H1 (cell line): ENCODE data around the gene IFI27L1. TPM values are rescaled to one million over a fixed set of nuclear protein-coding genes. Genes with fewer than 3 reads are reported as not detected.

ENCODE experiments used
- CTCF ChIA-PET: fragments of 300-600 bp; sonication (Branson Sonifier 250); formaldehyde crosslinking; loops from one replicate; lab custom pipeline; 2021; ENCODE audit not compliant: partially characterized antibody; lab: Charles Lee
- POLR2A ChIA-PET: fragments of 300-600 bp; sonication (Branson Sonifier 250); formaldehyde crosslinking; loops from one replicate; lab custom pipeline; 2021; ENCODE audit warnings: inconsistent platforms; ENCODE audit not compliant: partially characterized antibody; lab: Charles Lee
- DNase-seq, 2 experiments: peaks; one replicate each; pipeline versions ENCODE4 v3.0.0 to v3.0.0-alpha.2; 2010 to 2022; ENCODE audit warnings: low spot score in 2 of 2, low read depth in 1 of 2, mixed read lengths in 1 of 2
- FAIRE-seq: peaks from 2 replicates; lab custom pipeline; 2011; peaks lifted over from hg19 to GRCh38; lab: Jason Lieb, UNC
- H2AFZ ChIP-seq: 2 replicates; pipeline ENCODE4 v1.8.1; 2012; ENCODE audit warnings: low read length, inconsistent platforms
- H2AK5ac ChIP-seq: 2 replicates; pipeline ENCODE4 v1.6.1; 2013; ENCODE audit warnings: low read depth, low read length
- H2BK120ac ChIP-seq: replicated peaks from 2 replicates; pipeline ENCODE3; 2013; ENCODE audit warnings: low read depth, low read length, inconsistent platforms
- H2BK12ac ChIP-seq: 2 replicates; pipeline ENCODE4 v1.6.1; 2013; ENCODE audit warnings: low read depth, low read length
- H2BK15ac ChIP-seq: 2 replicates; pipeline ENCODE4 v1.6.1; 2013; ENCODE audit warnings: low read length
- H2BK20ac ChIP-seq: 2 replicates; pipeline ENCODE4 v1.6.1; 2013; ENCODE audit warnings: low read length
- H2BK5ac ChIP-seq: 2 replicates; pipeline ENCODE4 v1.6.1; 2013; ENCODE audit warnings: low read depth, low read length
- H3K14ac ChIP-seq: 2 replicates; pipeline ENCODE4 v1.6.1; 2013; ENCODE audit warnings: inconsistent platforms; ENCODE audit not compliant: insufficient read length
- H3K18ac ChIP-seq: 2 replicates; pipeline ENCODE4 v1.6.1; 2013; ENCODE audit warnings: low read length; ENCODE audit errors: extremely low read depth
- H3K23ac ChIP-seq: 2 replicates; pipeline ENCODE4 v1.6.1; 2013; ENCODE audit warnings: inconsistent platforms; ENCODE audit not compliant: insufficient read length
- H3K23me2 ChIP-seq: 2 replicates; pipeline ENCODE4 v1.6.1; 2013; ENCODE audit warnings: low read depth, low read length
- H3K27ac ChIP-seq: 2 replicates; pipeline ENCODE4 v1.6.1; 2011; ENCODE audit warnings: low read depth, low read length, inconsistent platforms
- H3K27me3 ChIP-seq, 4 experiments: replicated peaks in 1 of 4; 1 replicate in 1 of 4; 2 replicates in 3 of 4; pipeline versions ENCODE4 v1.6.1 to v1.8.1; 2011 to 2013; ENCODE audit warnings: low read length in 3 of 4, mild to moderate bottlenecking in 3 of 4, inconsistent platforms in 2 of 4, mixed read lengths in 2 of 4, moderate library complexity in 1 of 4; ENCODE audit not compliant: control insufficient read depth in 3 of 4, insufficient read depth in 3 of 4; ENCODE audit errors: extremely low read depth in 1 of 4
- H3K36me3 ChIP-seq, 4 experiments: 2 replicates each; pipeline versions ENCODE4 v1.6.1 to v1.8.1; 2011 to 2013; ENCODE audit warnings: mild to moderate bottlenecking in 4 of 4, low read length in 3 of 4, moderate library complexity in 2 of 4, control low read depth in 1 of 4, inconsistent platforms in 1 of 4; ENCODE audit not compliant: insufficient read depth in 4 of 4, control insufficient read depth in 2 of 4
- H3K4ac ChIP-seq: replicated peaks from 2 replicates; pipeline ENCODE3; 2013; ENCODE audit warnings: low read length, low read depth, mixed read lengths, inconsistent platforms; ENCODE audit not compliant: insufficient read length
- H3K4me1 ChIP-seq, 4 experiments: replicated peaks in 1 of 4; 1 replicate in 1 of 4; 2 replicates in 3 of 4; pipeline versions ENCODE4 v1.6.1 to v1.8.1; 2011 to 2013; ENCODE audit warnings: low read length in 3 of 4, inconsistent platforms in 2 of 4, mixed read lengths in 1 of 4; ENCODE audit not compliant: insufficient read depth in 4 of 4, control insufficient read depth in 3 of 4
- H3K4me2 ChIP-seq, 2 experiments: 2 replicates each; pipeline versions ENCODE4 v1.6.1 to v1.8.1; 2011 to 2013; ENCODE audit warnings: low read depth in 2 of 2, low read length in 2 of 2, control low read depth in 1 of 2, inconsistent platforms in 1 of 2, mild to moderate bottlenecking in 1 of 2; ENCODE audit not compliant: insufficient read depth in 1 of 2
- H3K4me3 ChIP-seq, 4 experiments: fragments of 200-600, 300-600 bp in 1 of 4; sonication (generic), shearing (Covaris generic), sonication (Bioruptor Twin) in 1 of 4; 2 replicates each; pipeline versions ENCODE4 v1.5.1 to v1.8.1; 2011 to 2016; ENCODE audit warnings: low read length in 4 of 4, low read depth in 3 of 4, control low read depth in 2 of 4, inconsistent platforms in 2 of 4, mild to moderate bottlenecking in 2 of 4, mixed read lengths in 1 of 4, moderate library complexity in 1 of 4; ENCODE audit not compliant: insufficient read depth in 2 of 4; ENCODE audit errors: extremely low read depth in 1 of 4
- H3K56ac ChIP-seq: replicated peaks from 2 replicates; pipeline ENCODE3; 2013; ENCODE audit warnings: low read depth, mild to moderate bottlenecking, mixed read lengths, low read length, inconsistent platforms; ENCODE audit not compliant: insufficient read length
- H3K79me1 ChIP-seq: 2 replicates; pipeline ENCODE4 v1.6.1; 2013; ENCODE audit warnings: low read depth, low read length, control low read depth
- H3K79me2 ChIP-seq, 2 experiments: 2 replicates each; pipeline versions ENCODE4 v1.6.1 to v1.8.1; 2012 to 2013; ENCODE audit warnings: low read length in 2 of 2, mild to moderate bottlenecking in 2 of 2, inconsistent platforms in 1 of 2; ENCODE audit not compliant: insufficient read depth in 2 of 2, control insufficient read depth in 1 of 2
- H3K9ac ChIP-seq, 4 experiments: replicated peaks in 1 of 4; 1 replicate in 1 of 4; 2 replicates in 3 of 4; pipeline versions ENCODE4 v1.6.1 to v1.8.1; 2011 to 2013; ENCODE audit warnings: low read depth in 3 of 4, low read length in 3 of 4, control low read depth in 2 of 4, mild to moderate bottlenecking in 2 of 4, moderate library complexity in 2 of 4, inconsistent platforms in 1 of 4; ENCODE audit errors: extremely low read depth in 1 of 4
- H3K9me3 ChIP-seq, 2 experiments: 2 replicates each; pipeline versions ENCODE4 v1.6.1 to v1.8.1; 2012 to 2013; ENCODE audit warnings: mild to moderate bottlenecking in 2 of 2, moderate library complexity in 2 of 2, control low read depth in 1 of 2, inconsistent platforms in 1 of 2, low read depth in 1 of 2, low read length in 1 of 2, mixed read lengths in 1 of 2; ENCODE audit not compliant: insufficient read depth in 2 of 2
- H4K20me1 ChIP-seq, 2 experiments: replicated peaks in 1 of 2; 2 replicates each; pipeline versions ENCODE3 to v1.8.1; 2011 to 2013; ENCODE audit warnings: inconsistent platforms in 2 of 2, low read length in 2 of 2, mild to moderate bottlenecking in 1 of 2; ENCODE audit not compliant: insufficient read depth in 2 of 2, control insufficient read depth in 1 of 2
- H4K5ac ChIP-seq: 2 replicates; pipeline ENCODE4 v1.6.1; 2013; ENCODE audit warnings: low read length, low read depth, mixed read lengths, inconsistent platforms; ENCODE audit not compliant: insufficient read length
- H4K8ac ChIP-seq: 2 replicates; pipeline ENCODE4 v1.8.0; 2013; ENCODE audit warnings: mild to moderate bottlenecking, moderate library complexity, low read length, inconsistent platforms; ENCODE audit not compliant: insufficient read depth; ENCODE audit errors: extremely low read depth
- H4K91ac ChIP-seq: replicated peaks from 2 replicates; pipeline ENCODE3; 2013; ENCODE audit warnings: low read length, mixed read lengths, inconsistent platforms; ENCODE audit not compliant: insufficient read length
- ASH2L ChIP-seq: fragments of 200-600, 300-600 bp; sonication (generic); IDR thresholded peaks from one replicate; pipeline ENCODE4 v1.7.1; 2017; ENCODE audit warnings: low read length
- CBX5 ChIP-seq: fragments of 300-800, 300-1000 bp; sonication (generic); IDR thresholded peaks from 2 replicates; pipeline ENCODE4 v1.7.1; 2016; ENCODE audit warnings: antibody characterized with exemption, low read length, low read depth
- CBX8 ChIP-seq: fragments of 300-800, 300-1000 bp; sonication (generic); IDR thresholded peaks from 2 replicates; pipeline ENCODE4 v1.7.1; 2016; ENCODE audit warnings: low read depth, low read length, borderline replicate concordance
- FOSL1 ChIP-seq: IDR thresholded peaks from 2 replicates; pipeline ENCODE4 v1.6.1; 2011; ENCODE audit warnings: mild to moderate bottlenecking, low read depth, low read length, moderate library complexity; ENCODE audit not compliant: insufficient read depth
- GABPA ChIP-seq: IDR thresholded peaks from 2 replicates; pipeline ENCODE4 v1.6.1; 2011; ENCODE audit warnings: mild to moderate bottlenecking, low read length, moderate library complexity, borderline replicate concordance; ENCODE audit not compliant: insufficient read depth
- KDM1A ChIP-seq: fragments of 200-600, 300-600 bp; sonication (generic); IDR thresholded peaks from 2 replicates; pipeline ENCODE4 v1.7.1; 2016; ENCODE audit warnings: mild to moderate bottlenecking, low read length, borderline replicate concordance
- KDM4A ChIP-seq: IDR thresholded peaks from one replicate; pipeline ENCODE4 v1.7.1; 2012; ENCODE audit warnings: low read depth, mild to moderate bottlenecking, moderate library complexity, low read length, inconsistent platforms; ENCODE audit not compliant: severe bottlenecking
- KDM5A ChIP-seq: fragments of 200-600 bp; IDR thresholded peaks from 2 replicates; pipeline ENCODE4 v1.7.1; 2012; ENCODE audit warnings: mild to moderate bottlenecking, low read length, inconsistent platforms, mixed read lengths
- RXRA ChIP-seq: IDR thresholded peaks from 2 replicates; pipeline ENCODE4 v1.6.1; 2011; ENCODE audit warnings: low read depth, mild to moderate bottlenecking, low read length, moderate library complexity; ENCODE audit not compliant: insufficient read depth
- SAP30 ChIP-seq: fragments of 300-600 bp; sonication (generic); IDR thresholded peaks from 2 replicates; pipeline ENCODE4 v1.7.1; 2012; ENCODE audit warnings: low read length, moderate library complexity, mild to moderate bottlenecking, inconsistent platforms; ENCODE audit not compliant: insufficient read depth, insufficient replicate concordance
- SIN3A ChIP-seq, 2 experiments: IDR thresholded peaks in 1 of 2; conservative IDR thresholded peaks in 1 of 2; 2 replicates each; pipeline ENCODE4 v1.6.1; 2011 to 2012; ENCODE audit warnings: low read length in 2 of 2, improper control_type of control experiment in 1 of 2, low read depth in 1 of 2, mild to moderate bottlenecking in 1 of 2
- SIRT6 ChIP-seq: IDR thresholded peaks from one replicate; pipeline ENCODE4 v1.7.1; 2012; ENCODE audit warnings: low read length, inconsistent platforms
- SP2 ChIP-seq: IDR thresholded peaks from 2 replicates; pipeline ENCODE4 v1.6.1; 2012; ENCODE audit warnings: mild to moderate bottlenecking, low read length, inconsistent platforms
- TCF12 ChIP-seq: IDR thresholded peaks from 2 replicates; pipeline ENCODE4 v1.6.1; 2011; ENCODE audit warnings: low read depth, mild to moderate bottlenecking, low read length
- WGBS, 2 experiments: shearing (Covaris generic) in 1 of 2; methylation state at CpG; one replicate each; pipeline versions ENCODE4 v1.1.6 to v1.1.7; 2013 to 2015; ENCODE audit warnings: low lambda C conversion rate in 2 of 2, mixed read lengths in 2 of 2, inconsistent platforms in 1 of 2, low coverage in 1 of 2, missing lambda C conversion rate in 1 of 2; ENCODE audit not compliant: insufficient replicate concordance in 2 of 2, insufficient coverage in 1 of 2, insufficient read length in 1 of 2; ENCODE audit errors: extremely low coverage in 1 of 2, missing lambda C conversion rate in 1 of 2; 5-methylcytosine and 5-hydroxymethylcytosine counted together
- polyA plus RNA-seq, 7 experiments: library from polyadenylated mRNA; depleted of rRNA in 3 of 7; stranded (reverse) in 5 of 7; unstranded in 2 of 7; fragments of >200 nt in 5 of 7; fragments of 200-250 nt in 2 of 7; gene quantifications; 1 replicate in 5 of 7; 2 replicates in 1 of 7; 4 replicates in 1 of 7; pipeline versions ENCODE4 v1.2.1 to v1.2.3, GENCODE V29; 2011 to 2013; ENCODE audit warnings: missing spikeins in 2 of 7, mixed read lengths in 2 of 7
- total RNA-seq: library from RNA; stranded (reverse); fragmentation: NEBNext Ultra II Directional; extraction: Animal tissue kit (Norgen Biotek cat#: 25700); gene quantifications from 2 replicates; pipeline ENCODE4 v1.2.1, GENCODE V29; 2021

IFI27L1 gene
- total and polyA plus RNA-seq, 2 of the 8 experiments (the other 6 are each of a cell fraction or from before 2014, with no cell fraction given): 21.2 to 30.5 TPM

DNA sequence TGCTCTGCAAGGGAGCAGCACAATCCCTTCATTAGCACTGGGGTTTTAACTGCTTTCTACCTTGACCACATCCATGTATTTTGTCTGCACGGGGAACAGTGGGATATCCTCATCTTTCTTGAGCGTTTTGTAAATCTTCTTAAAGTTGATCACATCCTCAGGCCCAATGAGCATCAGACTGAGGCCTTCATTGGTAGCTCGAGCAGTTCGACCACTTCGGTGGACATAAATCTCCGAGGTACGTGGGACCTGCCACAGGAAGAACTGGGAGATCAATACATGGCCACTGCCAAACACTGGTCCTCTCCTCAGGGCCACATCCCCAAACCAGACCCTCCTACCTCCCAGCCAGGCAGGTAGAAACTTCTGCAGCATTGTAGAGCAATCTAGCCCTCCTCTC is 26.2 kb upstream of the IFI27L1 start:
- H3K4me3 ChIP-seq: no peak overlapping the region
- no peak overlapping the region for H3K4me2 ChIP-seq
- no peak overlapping the region for H2AK5ac ChIP-seq
- no peak overlapping the region for H3K27ac ChIP-seq
- H3K23ac ChIP-seq: no peak overlapping the region
- H3K79me2 ChIP-seq: no peaks in the 10 kb centered on the region
- H2BK20ac ChIP-seq: no peak overlapping the region
- no peak overlapping the region for H4K8ac ChIP-seq
- no peak overlapping the region for H4K5ac ChIP-seq
- H3K18ac ChIP-seq: no peak overlapping the region
- no peaks in the 10 kb centered on the region; the same call in 1 of the 2 replicates for H3K79me1 ChIP-seq
- H4K91ac ChIP-seq: no peak overlapping the region
- no peaks in the 10 kb centered on the region for H3K9me3 ChIP-seq
- peaks cover 30 to 82% (median 61%) of the 10 kb centered on the region in 4 experiments for H3K36me3 ChIP-seq
- H2AFZ ChIP-seq: no peak overlapping the region
- no peak overlapping the region for H2BK12ac ChIP-seq
- ChIA-PET POLR2A (no interaction called here), CTCF (interaction anchor here (1.7 to 17.4 kb wide), 5 partner anchors 11 to 251 kb away, joined by 4 to 148 read pairs (median 27); no protein-coding TSS in a partner anchor)
- H4K20me1 ChIP-seq: peaks cover 1 to 6% of the 10 kb centered on the region in 2 experiments
- H2BK5ac ChIP-seq: no peak overlapping the region
- H2BK120ac ChIP-seq: no peak overlapping the region
- FAIRE-seq: no peak
- no peak overlapping the region for H3K56ac ChIP-seq
- H3K14ac ChIP-seq: no peak overlapping the region
- no peak for DNase-seq
- H3K4me1 ChIP-seq: no peaks in the 10 kb centered on the region; a peak in 1 of 7 replicates
- H3K4ac ChIP-seq: no peak overlapping the region
- 85% methylated on average over 7 of the region's 7 CpGs; no CpG with 5 or more reads in 1 of the 2 experiments for WGBS, 2 experiments
- no peak overlapping the region for H3K9ac ChIP-seq
- no peaks in the 10 kb centered on the region for H3K23me2 ChIP-seq
- no peak overlapping the region for H2BK15ac ChIP-seq
- no peaks in the 10 kb centered on the region for H3K27me3 ChIP-seq
- TF ChIP-seq RXRA (no peak), SIN3A (conservative IDR thresholded peaks at IDR 0.05 in 1 of 2, IDR thresholded peaks at IDR 0.05 in 1 of 2; ENCODE audit: low read depth in 1 of 2, low read length in 2 of 2) (no peak), TCF12 (no peak), KDM5A (no peak), CBX5 (no peak), GABPA (no peak), CBX8 (no peak), SP2 (no peak), KDM1A (no peak), FOSL1 (no peak), SAP30 (no peak), SIRT6 (no peak), ASH2L (no peak), KDM4A (no peak)
